Liver (tissue), 9 donors: ENCODE measurements around the gene SCARB1. TPM values are rescaled to one million over a fixed set of nuclear protein-coding genes. Genes with fewer than 3 reads are reported as not detected.

Source experiments
- DNase-seq: peaks from one replicate; pipeline ENCODE4 v3.0.0-alpha.2; 2017; ENCODE audit warnings: low spot score
- H3K27ac ChIP-seq, 2 donors: one replicate each; pipeline ENCODE4 v1.7.0; 2013; ENCODE audit warnings: inconsistent platforms in 2 of 2, low read length in 2 of 2, control low read depth in 1 of 2, low read depth in 1 of 2, mild to moderate bottlenecking in 1 of 2
- H3K27me3 ChIP-seq, 4 donors: one replicate each; pipeline versions ENCODE4 v1.6.1 to v1.7.0; 2013; ENCODE audit warnings: low read length in 3 of 4, inconsistent platforms in 1 of 4, mild to moderate bottlenecking in 1 of 4, moderate library complexity in 1 of 4; ENCODE audit not compliant: control insufficient read depth in 4 of 4, insufficient read depth in 4 of 4
- H3K36me3 ChIP-seq, 4 donors: one replicate each; pipeline versions ENCODE4 v1.6.1 to v1.7.0; 2013; ENCODE audit warnings: low read length in 3 of 4, mild to moderate bottlenecking in 3 of 4, low read depth in 1 of 4, moderate library complexity in 1 of 4; ENCODE audit not compliant: control insufficient read depth in 4 of 4, insufficient read depth in 3 of 4
- H3K4me1 ChIP-seq, 4 donors: one replicate each; pipeline versions ENCODE4 v1.6.1 to v1.7.0; 2013; ENCODE audit warnings: low read length in 3 of 4, mild to moderate bottlenecking in 3 of 4, moderate library complexity in 1 of 4; ENCODE audit not compliant: control insufficient read depth in 4 of 4, insufficient read depth in 4 of 4
- H3K4me3 ChIP-seq, 3 donors: one replicate each; pipeline versions ENCODE4 v1.6.1 to v1.7.0; 2013; ENCODE audit warnings: low read length in 3 of 3, control low read depth in 1 of 3, low read depth in 1 of 3, mild to moderate bottlenecking in 1 of 3
- H3K9ac ChIP-seq, 2 donors: one replicate each; pipeline ENCODE4 v1.7.0; 2013; ENCODE audit warnings: low read length in 2 of 2, mild to moderate bottlenecking in 2 of 2, moderate library complexity in 2 of 2, control low read depth in 1 of 2, low read depth in 1 of 2
- H3K9me3 ChIP-seq, 4 donors: one replicate each; pipeline versions ENCODE4 v1.6.1 to v1.7.0; 2013; ENCODE audit warnings: low read length in 3 of 4; ENCODE audit not compliant: control insufficient read depth in 4 of 4
- EGR1 ChIP-seq, 2 donors: IDR thresholded peaks; 2 replicates each; pipeline ENCODE4 v1.6.1; 2016 to 2018; ENCODE audit warnings: antibody characterized with exemption in 2 of 2, low read depth in 2 of 2
- FOXA1 ChIP-seq: IDR thresholded peaks from 2 replicates; pipeline ENCODE4 v1.6.1; 2016; ENCODE audit warnings: antibody characterized with exemption
- FOXA2 ChIP-seq: IDR thresholded peaks from 2 replicates; pipeline ENCODE4 v1.6.1; 2016; ENCODE audit warnings: antibody characterized with exemption
- GABPA ChIP-seq, 2 donors: IDR thresholded peaks in 1 of 2; conservative IDR thresholded peaks in 1 of 2; 2 replicates each; pipeline ENCODE4 v1.6.1; 2016; ENCODE audit warnings: antibody characterized with exemption in 2 of 2, mild to moderate bottlenecking in 1 of 2, moderate library complexity in 1 of 2
- HNF4A ChIP-seq, 2 donors: conservative IDR thresholded peaks; 2 replicates each; pipeline ENCODE4 v1.6.1; 2016; ENCODE audit warnings: antibody characterized with exemption in 2 of 2, mild to moderate bottlenecking in 2 of 2
- HNF4G ChIP-seq: IDR thresholded peaks from 2 replicates; pipeline ENCODE4 v1.6.1; 2016; ENCODE audit warnings: antibody characterized with exemption
- JUND ChIP-seq, 2 donors: IDR thresholded peaks; 2 replicates each; pipeline ENCODE4 v1.6.1; 2016; ENCODE audit warnings: antibody characterized with exemption in 2 of 2
- NR2F2 ChIP-seq: IDR thresholded peaks from 2 replicates; pipeline ENCODE4 v1.6.1; 2016; ENCODE audit warnings: antibody characterized with exemption
- RAD21 ChIP-seq, 2 donors: IDR thresholded peaks; 2 replicates each; pipeline ENCODE4 v1.6.1; 2016; ENCODE audit warnings: antibody characterized with exemption in 2 of 2, mild to moderate bottlenecking in 2 of 2
- RXRA ChIP-seq, 2 donors: IDR thresholded peaks; 2 replicates each; pipeline ENCODE4 v1.6.1; 2017 to 2018; ENCODE audit warnings: antibody characterized with exemption in 2 of 2, mild to moderate bottlenecking in 1 of 2
- SP1 ChIP-seq: IDR thresholded peaks from 2 replicates; pipeline ENCODE4 v1.6.1; 2018; ENCODE audit warnings: antibody characterized with exemption, mild to moderate bottlenecking
- TAF1 ChIP-seq: conservative IDR thresholded peaks from 2 replicates; pipeline ENCODE4 v1.6.1; 2016; ENCODE audit warnings: antibody characterized with exemption, mild to moderate bottlenecking
- YY1 ChIP-seq: IDR thresholded peaks from 2 replicates; pipeline ENCODE4 v1.6.1; 2016; ENCODE audit warnings: antibody characterized with exemption, mild to moderate bottlenecking
- WGBS: extraction: QIAGEN DNeasy Blood & Tissue Kit; methylation state at CpG from one replicate; pipeline ENCODE4 v1.1.7; 2013; 5-methylcytosine and 5-hydroxymethylcytosine counted together
- polyA plus RNA-seq, 2 donors: library from polyadenylated mRNA; stranded (reverse) in 1 of 2; unstranded in 1 of 2; fragments of 200-250 nt in 1 of 2; fragments of >200 nt in 1 of 2; fragmentation: Nextera tagmentation in 1 of 2; extraction: Ambion mirVana in 1 of 2; gene quantifications; one replicate each; pipeline versions ENCODE4 v1.2.1 to v1.2.3, GENCODE V29; 2013 to 2015
- total RNA-seq, 2 donors: library from RNA; depleted of rRNA; stranded (reverse); fragments of >200 nt; gene quantifications; one replicate each; pipeline ENCODE4 v1.2.3, GENCODE V29; 2014
- TF ChIP-seq, protein P1 (sequence below): IDR thresholded peaks from 2 replicates; pipeline ENCODE4 v1.6.1; 2016; ENCODE audit warnings: antibody characterized with exemption, mild to moderate bottlenecking
- TF ChIP-seq, protein P2 (sequence below): IDR thresholded peaks from 2 replicates; pipeline ENCODE4 v1.6.1; 2016; ENCODE audit warnings: antibody characterized with exemption
- TF ChIP-seq, protein P3 (sequence below): IDR thresholded peaks from 2 replicates; pipeline ENCODE4 v1.6.1; 2016; ENCODE audit warnings: antibody characterized with exemption
- TF ChIP-seq, protein P4 (sequence below): fragments of 150-350 bp; IDR thresholded peaks from 2 replicates; pipeline ENCODE4 v1.5.1; 2017; ENCODE audit warnings: improper control_type of control experiment, low read depth, low read length; ENCODE audit not compliant: missing input control
- TF ChIP-seq, protein P5 (sequence below): IDR thresholded peaks from 2 replicates; pipeline ENCODE4 v1.6.1; 2016; ENCODE audit warnings: antibody characterized with exemption
- donor health status: healthy.
- donor health status: healthy.
- donor health status: healthy.
- donor health status: healthy.
- donor health status: healthy.

The SCARB1 gene
- total and polyA plus RNA-seq, 4 donors: 85.3 to 289 (median 141) TPM

DNA sequence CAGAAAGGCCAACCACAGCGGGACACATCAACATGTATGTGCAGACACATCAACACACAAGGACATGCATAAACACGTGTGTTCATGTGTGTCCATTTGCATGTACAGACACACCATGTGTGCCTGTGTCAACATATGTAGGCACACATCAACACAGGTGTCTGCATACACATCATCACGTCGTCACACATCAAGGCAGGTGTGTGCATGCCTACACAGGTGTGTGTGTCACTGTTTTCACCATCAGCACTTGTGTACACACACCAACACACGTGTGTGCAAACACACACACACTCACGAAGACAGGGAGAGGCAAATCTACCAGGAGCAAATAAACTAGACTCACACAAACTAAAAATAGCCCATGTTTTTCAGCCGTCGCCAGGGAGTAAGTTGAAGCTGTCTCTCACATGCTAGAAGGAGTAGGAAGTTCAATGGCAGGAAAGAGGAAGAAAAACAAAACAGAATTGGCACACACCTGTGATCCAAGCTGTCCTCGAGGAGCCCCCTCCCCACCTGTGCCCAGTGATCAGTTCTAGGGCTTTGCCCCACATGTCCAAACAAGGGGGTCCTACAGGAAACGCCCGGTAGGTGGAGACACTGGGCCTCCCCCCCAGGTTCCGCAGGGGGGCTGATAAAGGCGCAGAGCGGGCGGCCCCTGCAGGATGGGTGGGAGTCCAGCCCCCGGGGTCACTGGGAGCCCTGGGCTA, 7.4 kb downstream of the SCARB1 start:
- Histone ChIP-seq H3K27me3 (no peaks in the 10 kb centered on the region), H3K9ac (peak overlapping the region in 1 of 2 donors; percentile 10), H3K36me3 (peaks cover 0 to 10% (median 3%) of the 10 kb centered on the region in 4 donors), H3K4me1 (peaks cover 32 to 68% (median 59%) of the 10 kb centered on the region in 4 donors), H3K4me3 (no peak overlapping the region), H3K27ac (peak overlapping the region; percentile 82 to 96), H3K9me3 (no peaks in the 10 kb centered on the region)
- 52% methylated on average over 16 of the region's 16 CpGs for WGBS
- no peak for DNase-seq
- TF ChIP-seq GABPA (IDR thresholded peaks at IDR 0.05 in 1 of 2, conservative IDR thresholded peaks at IDR 0.05 in 1 of 2) (no peak), RXRA (IDR thresholded peaks at IDR 0.05) (peak in 1 of 2 donors; percentile 5), RAD21 (IDR thresholded peaks at IDR 0.05) (peak in 1 of 2 donors; percentile 9), FOXA2 (no peak)

DNA sequence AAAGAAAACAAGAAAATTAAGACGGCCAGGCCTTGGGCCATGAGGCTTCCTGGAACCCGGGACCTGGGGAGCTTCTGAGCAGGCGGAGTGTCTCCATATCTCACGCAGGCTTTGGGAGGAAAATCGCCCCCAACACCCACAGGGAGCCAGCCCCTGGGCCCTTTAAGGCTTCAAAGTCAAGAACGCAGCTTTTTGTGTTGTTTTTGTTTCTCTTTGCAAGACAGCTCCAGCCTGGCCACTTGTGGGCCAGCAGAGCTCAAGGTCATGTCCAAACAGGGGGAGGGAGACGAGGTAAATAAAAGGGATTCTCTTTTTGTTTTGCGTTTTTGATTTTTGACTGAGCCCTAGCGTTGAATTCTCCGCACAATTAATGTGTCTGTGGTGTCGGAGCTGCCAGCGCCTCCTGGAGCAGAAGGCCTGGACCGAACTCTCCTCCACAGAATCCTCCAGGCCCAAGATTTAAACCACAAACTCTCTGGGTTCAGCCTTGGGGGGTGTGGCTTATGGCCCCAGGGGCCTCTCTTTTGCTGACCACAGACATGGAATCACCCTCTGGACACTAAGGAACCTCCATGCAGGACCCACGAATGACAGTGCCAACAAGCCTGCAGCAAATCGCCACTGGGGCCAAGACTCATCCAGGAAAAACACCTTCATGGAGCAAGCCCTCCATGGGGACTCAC, 8.2 kb downstream of the SCARB1 start:
- Histone ChIP-seq H3K27ac (peak overlapping the region; percentile 82 to 96), H3K9me3 (no peaks in the 10 kb centered on the region), H3K36me3 (peaks cover 0 to 8% (median 3%) of the 10 kb centered on the region in 4 donors), H3K27me3 (no peaks in the 10 kb centered on the region), H3K9ac (peak overlapping the region in 1 of 2 donors; percentile 82), H3K4me1 (peaks cover 33 to 70% (median 64%) of the 10 kb centered on the region in 4 donors), H3K4me3 (peak overlapping the region in 1 of 3 donors; percentile 15)
- TF ChIP-seq, protein P1, sequence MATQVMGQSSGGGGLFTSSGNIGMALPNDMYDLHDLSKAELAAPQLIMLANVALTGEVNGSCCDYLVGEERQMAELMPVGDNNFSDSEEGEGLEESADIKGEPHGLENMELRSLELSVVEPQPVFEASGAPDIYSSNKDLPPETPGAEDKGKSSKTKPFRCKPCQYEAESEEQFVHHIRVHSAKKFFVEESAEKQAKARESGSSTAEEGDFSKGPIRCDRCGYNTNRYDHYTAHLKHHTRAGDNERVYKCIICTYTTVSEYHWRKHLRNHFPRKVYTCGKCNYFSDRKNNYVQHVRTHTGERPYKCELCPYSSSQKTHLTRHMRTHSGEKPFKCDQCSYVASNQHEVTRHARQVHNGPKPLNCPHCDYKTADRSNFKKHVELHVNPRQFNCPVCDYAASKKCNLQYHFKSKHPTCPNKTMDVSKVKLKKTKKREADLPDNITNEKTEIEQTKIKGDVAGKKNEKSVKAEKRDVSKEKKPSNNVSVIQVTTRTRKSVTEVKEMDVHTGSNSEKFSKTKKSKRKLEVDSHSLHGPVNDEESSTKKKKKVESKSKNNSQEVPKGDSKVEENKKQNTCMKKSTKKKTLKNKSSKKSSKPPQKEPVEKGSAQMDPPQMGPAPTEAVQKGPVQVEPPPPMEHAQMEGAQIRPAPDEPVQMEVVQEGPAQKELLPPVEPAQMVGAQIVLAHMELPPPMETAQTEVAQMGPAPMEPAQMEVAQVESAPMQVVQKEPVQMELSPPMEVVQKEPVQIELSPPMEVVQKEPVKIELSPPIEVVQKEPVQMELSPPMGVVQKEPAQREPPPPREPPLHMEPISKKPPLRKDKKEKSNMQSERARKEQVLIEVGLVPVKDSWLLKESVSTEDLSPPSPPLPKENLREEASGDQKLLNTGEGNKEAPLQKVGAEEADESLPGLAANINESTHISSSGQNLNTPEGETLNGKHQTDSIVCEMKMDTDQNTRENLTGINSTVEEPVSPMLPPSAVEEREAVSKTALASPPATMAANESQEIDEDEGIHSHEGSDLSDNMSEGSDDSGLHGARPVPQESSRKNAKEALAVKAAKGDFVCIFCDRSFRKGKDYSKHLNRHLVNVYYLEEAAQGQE: no peak
- no peak for TF ChIP-seq NR2F2
- TF ChIP-seq RAD21 (IDR thresholded peaks at IDR 0.05): no peak
- peak; percentile 16 to 23 for TF ChIP-seq HNF4A (conservative IDR thresholded peaks at IDR 0.05)
- TF ChIP-seq GABPA (IDR thresholded peaks at IDR 0.05 in 1 of 2, conservative IDR thresholded peaks at IDR 0.05 in 1 of 2): no peak
- TF ChIP-seq, protein P2, sequence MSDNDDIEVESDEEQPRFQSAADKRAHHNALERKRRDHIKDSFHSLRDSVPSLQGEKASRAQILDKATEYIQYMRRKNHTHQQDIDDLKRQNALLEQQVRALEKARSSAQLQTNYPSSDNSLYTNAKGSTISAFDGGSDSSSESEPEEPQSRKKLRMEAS: peak; percentile 12
- TF ChIP-seq RXRA (IDR thresholded peaks at IDR 0.05): peak; percentile 20 to 33
- TF ChIP-seq YY1: peak; percentile 3
- TF ChIP-seq, protein P3, sequence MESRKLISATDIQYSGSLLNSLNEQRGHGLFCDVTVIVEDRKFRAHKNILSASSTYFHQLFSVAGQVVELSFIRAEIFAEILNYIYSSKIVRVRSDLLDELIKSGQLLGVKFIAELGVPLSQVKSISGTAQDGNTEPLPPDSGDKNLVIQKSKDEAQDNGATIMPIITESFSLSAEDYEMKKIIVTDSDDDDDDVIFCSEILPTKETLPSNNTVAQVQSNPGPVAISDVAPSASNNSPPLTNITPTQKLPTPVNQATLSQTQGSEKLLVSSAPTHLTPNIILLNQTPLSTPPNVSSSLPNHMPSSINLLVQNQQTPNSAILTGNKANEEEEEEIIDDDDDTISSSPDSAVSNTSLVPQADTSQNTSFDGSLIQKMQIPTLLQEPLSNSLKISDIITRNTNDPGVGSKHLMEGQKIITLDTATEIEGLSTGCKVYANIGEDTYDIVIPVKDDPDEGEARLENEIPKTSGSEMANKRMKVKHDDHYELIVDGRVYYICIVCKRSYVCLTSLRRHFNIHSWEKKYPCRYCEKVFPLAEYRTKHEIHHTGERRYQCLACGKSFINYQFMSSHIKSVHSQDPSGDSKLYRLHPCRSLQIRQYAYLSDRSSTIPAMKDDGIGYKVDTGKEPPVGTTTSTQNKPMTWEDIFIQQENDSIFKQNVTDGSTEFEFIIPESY: no peak
- no peak for TF ChIP-seq SP1
- no peak for TF ChIP-seq JUND (IDR thresholded peaks at IDR 0.05)
- no peak for TF ChIP-seq FOXA2
- TF ChIP-seq EGR1 (IDR thresholded peaks at IDR 0.05; ENCODE audit: low read depth in 2 of 2): no peak
- no peak for TF ChIP-seq HNF4G
- TF ChIP-seq, protein P4, sequence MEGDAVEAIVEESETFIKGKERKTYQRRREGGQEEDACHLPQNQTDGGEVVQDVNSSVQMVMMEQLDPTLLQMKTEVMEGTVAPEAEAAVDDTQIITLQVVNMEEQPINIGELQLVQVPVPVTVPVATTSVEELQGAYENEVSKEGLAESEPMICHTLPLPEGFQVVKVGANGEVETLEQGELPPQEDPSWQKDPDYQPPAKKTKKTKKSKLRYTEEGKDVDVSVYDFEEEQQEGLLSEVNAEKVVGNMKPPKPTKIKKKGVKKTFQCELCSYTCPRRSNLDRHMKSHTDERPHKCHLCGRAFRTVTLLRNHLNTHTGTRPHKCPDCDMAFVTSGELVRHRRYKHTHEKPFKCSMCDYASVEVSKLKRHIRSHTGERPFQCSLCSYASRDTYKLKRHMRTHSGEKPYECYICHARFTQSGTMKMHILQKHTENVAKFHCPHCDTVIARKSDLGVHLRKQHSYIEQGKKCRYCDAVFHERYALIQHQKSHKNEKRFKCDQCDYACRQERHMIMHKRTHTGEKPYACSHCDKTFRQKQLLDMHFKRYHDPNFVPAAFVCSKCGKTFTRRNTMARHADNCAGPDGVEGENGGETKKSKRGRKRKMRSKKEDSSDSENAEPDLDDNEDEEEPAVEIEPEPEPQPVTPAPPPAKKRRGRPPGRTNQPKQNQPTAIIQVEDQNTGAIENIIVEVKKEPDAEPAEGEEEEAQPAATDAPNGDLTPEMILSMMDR: no peak
- TF ChIP-seq, protein P5, sequence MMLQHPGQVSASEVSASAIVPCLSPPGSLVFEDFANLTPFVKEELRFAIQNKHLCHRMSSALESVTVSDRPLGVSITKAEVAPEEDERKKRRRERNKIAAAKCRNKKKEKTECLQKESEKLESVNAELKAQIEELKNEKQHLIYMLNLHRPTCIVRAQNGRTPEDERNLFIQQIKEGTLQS: no peak
- TF ChIP-seq TAF1: no peak
- no peak for TF ChIP-seq FOXA1
- 54% methylated on average over 15 of the region's 15 CpGs for WGBS
- DNase-seq: no peak
